Trophoblast cell (in vitro differentiated cells and primary cell): ENCODE measurements around the gene CPN2.

Experiments
- DNase-seq, 2 donors: peaks; one replicate each; pipeline ENCODE4 v3.0.0-alpha.2; 2016
- H2AFZ ChIP-seq: 2 replicates; pipeline ENCODE4 v1.6.1; 2013; ENCODE audit warnings: low read length, moderate library complexity, mild to moderate bottlenecking; ENCODE audit not compliant: insufficient read depth, poor library complexity
- H2AK5ac ChIP-seq: 2 replicates; pipeline ENCODE4 v1.6.1; 2013; ENCODE audit warnings: mild to moderate bottlenecking, low read length
- H2BK120ac ChIP-seq: 2 replicates; pipeline ENCODE4 v1.6.1; 2013; ENCODE audit warnings: low read length, mild to moderate bottlenecking, moderate library complexity; ENCODE audit not compliant: insufficient read depth, poor library complexity
- H2BK12ac ChIP-seq: 2 replicates; pipeline ENCODE4 v1.6.1; 2013; ENCODE audit warnings: mild to moderate bottlenecking, low read length, moderate library complexity
- H2BK5ac ChIP-seq: 2 replicates; pipeline ENCODE4 v1.6.1; 2013; ENCODE audit warnings: low read length, low read depth, moderate library complexity, mild to moderate bottlenecking; ENCODE audit not compliant: poor library complexity
- H3K14ac ChIP-seq: 2 replicates; pipeline ENCODE4 v1.6.1; 2013; ENCODE audit warnings: mild to moderate bottlenecking, low read length
- H3K18ac ChIP-seq: 2 replicates; pipeline ENCODE4 v1.6.1; 2013; ENCODE audit warnings: mild to moderate bottlenecking, low read length
- H3K23ac ChIP-seq: 2 replicates; pipeline ENCODE4 v1.6.1; 2013; ENCODE audit warnings: low read length
- H3K27ac ChIP-seq: 2 replicates; pipeline ENCODE4 v1.5.1; 2013; ENCODE audit warnings: low read depth, mild to moderate bottlenecking, inconsistent platforms, low read length, moderate library complexity
- H3K27me3 ChIP-seq: 2 replicates; pipeline ENCODE4 v1.6.1; 2013; ENCODE audit warnings: inconsistent platforms, mild to moderate bottlenecking, low read length, moderate library complexity; ENCODE audit not compliant: insufficient read depth
- H3K36me3 ChIP-seq, 2 experiments: 1 replicate in 1 of 2; 2 replicates in 1 of 2; pipeline ENCODE4 v1.6.1; 2013; ENCODE audit warnings: low read length in 2 of 2, mild to moderate bottlenecking in 2 of 2, moderate library complexity in 1 of 2; ENCODE audit not compliant: insufficient read depth in 2 of 2, control insufficient read depth in 1 of 2
- H3K4ac ChIP-seq: 2 replicates; pipeline ENCODE4 v1.6.1; 2013; ENCODE audit warnings: low read depth, mild to moderate bottlenecking, low read length, moderate library complexity
- H3K4me1 ChIP-seq, 2 experiments: 1 replicate in 1 of 2; 2 replicates in 1 of 2; pipeline ENCODE4 v1.6.1; 2013; ENCODE audit warnings: low read length in 2 of 2, mild to moderate bottlenecking in 2 of 2, moderate library complexity in 1 of 2; ENCODE audit not compliant: insufficient read depth in 2 of 2, control insufficient read depth in 1 of 2
- H3K4me2 ChIP-seq: 2 replicates; pipeline ENCODE4 v1.6.1; 2013; ENCODE audit warnings: inconsistent platforms, mild to moderate bottlenecking, low read length, moderate library complexity
- H3K4me3 ChIP-seq: 2 replicates; pipeline ENCODE4 v1.5.1; 2013; ENCODE audit warnings: mild to moderate bottlenecking, low read depth, low read length, inconsistent platforms
- H3K79me1 ChIP-seq: one replicate; pipeline ENCODE4 v1.6.1; 2013; ENCODE audit warnings: low read length
- H3K79me2 ChIP-seq: 2 replicates; pipeline ENCODE4 v1.6.1; 2013; ENCODE audit warnings: low read length, mild to moderate bottlenecking; ENCODE audit not compliant: control insufficient read depth, insufficient read depth, poor library complexity
- H3K9ac ChIP-seq: 2 replicates; pipeline ENCODE4 v1.6.1; 2013; ENCODE audit warnings: mild to moderate bottlenecking, low read length
- H3K9me3 ChIP-seq: 2 replicates; pipeline ENCODE4 v1.6.1; 2013; ENCODE audit warnings: low read depth, mild to moderate bottlenecking, control low read depth, inconsistent platforms, low read length; ENCODE audit not compliant: insufficient read depth
- H4K12ac ChIP-seq: 2 replicates; pipeline ENCODE4 v1.6.1; 2013; ENCODE audit warnings: low read depth, mild to moderate bottlenecking, low read length, moderate library complexity
- H4K8ac ChIP-seq: 2 replicates; pipeline ENCODE4 v1.6.1; 2013; ENCODE audit warnings: low read depth, mild to moderate bottlenecking, low read length, moderate library complexity
- H4K91ac ChIP-seq: one replicate; pipeline ENCODE4 v1.6.1; 2013; ENCODE audit warnings: low read depth, mild to moderate bottlenecking, low read length, moderate library complexity
- WGBS: extraction: QIAGEN DNeasy Blood & Tissue Kit; methylation state at CpG from one replicate; pipeline ENCODE4 v1.1.7; 2013; ENCODE audit warnings: missing lambda C conversion rate; ENCODE audit not compliant: insufficient read length, insufficient coverage; ENCODE audit errors: extremely low coverage; 5-methylcytosine and 5-hydroxymethylcytosine counted together

CPN2 gene

GRCh38 chr3:194350726-194351071 is 429 bp downstream of the CPN2 start:
- Histone ChIP-seq H4K8ac (no peak overlapping the region), H3K23ac (no peak overlapping the region)

GRCh38 chr3:194348354-194348753 is 2.8 kb downstream of the CPN2 start:
- Histone ChIP-seq H3K14ac (no peak overlapping the region), H3K79me1 (no peaks in the 10 kb centered on the region), H3K4me3 (no peak overlapping the region), H3K27ac (no peak overlapping the region), H3K27me3 (no peaks in the 10 kb centered on the region), H4K8ac (no peak overlapping the region), H2AFZ (no peak overlapping the region), H3K23ac (no peak overlapping the region), H3K9me3 (peaks cover 4% of the 10 kb centered on the region), H2BK120ac (no peak overlapping the region), H3K4me1 (no peaks in the 10 kb centered on the region), H4K91ac (no peak overlapping the region), H3K4me2 (no peak overlapping the region), H4K12ac (no peak overlapping the region), H2BK12ac (no peak overlapping the region), H3K4ac (no peak overlapping the region), H2BK5ac (no peak overlapping the region), H2AK5ac (no peak overlapping the region), H3K79me2 (peaks cover 2% of the 10 kb centered on the region), H3K18ac (no peak overlapping the region), H3K36me3 (no peaks in the 10 kb centered on the region), H3K9ac (no peak overlapping the region)
- no CpG with 5 or more reads among the region's 6 CpGs for whole genome bisulfite sequencing
- DNase-seq = no peak

More at GRCh38 chr3:194350726-194351071, 429 bp downstream of the CPN2 start:
- Histone ChIP-seq H3K36me3 (no peaks in the 10 kb centered on the region), H2AK5ac (no peak overlapping the region), H3K27me3 (no peaks in the 10 kb centered on the region), H3K9ac (no peak overlapping the region), H3K4me2 (no peak overlapping the region), H3K4ac (no peak overlapping the region), H2BK120ac (no peak overlapping the region), H3K79me2 (peaks cover 2% of the 10 kb centered on the region), H2BK12ac (no peak overlapping the region), H3K79me1 (no peaks in the 10 kb centered on the region), H3K4me3 (no peak overlapping the region), H3K27ac (no peak overlapping the region), H2AFZ (no peak overlapping the region), H3K18ac (no peak overlapping the region), H3K9me3 (peaks cover 5% of the 10 kb centered on the region), H3K4me1 (no peaks in the 10 kb centered on the region), H2BK5ac (no peak overlapping the region), H4K12ac (no peak overlapping the region), H4K91ac (no peak overlapping the region), H3K14ac (no peak overlapping the region)
- no peak for DNase-seq
- WGBS = no CpG with 5 or more reads among the region's 3 CpGs

GRCh38 chr3:194346621-194347020 is 4.5 kb downstream of the CPN2 start:
- H3K4me2 ChIP-seq = no peak overlapping the region
- no peak overlapping the region for H4K8ac ChIP-seq
- H3K27me3 ChIP-seq = no peaks in the 10 kb centered on the region
- H2AK5ac ChIP-seq = no peak overlapping the region
- peaks cover 2% of the 10 kb centered on the region for H3K79me2 ChIP-seq
- H2AFZ ChIP-seq = no peak overlapping the region
- no peak overlapping the region for H2BK120ac ChIP-seq
- H3K18ac ChIP-seq = no peak overlapping the region
- no peak overlapping the region for H3K23ac ChIP-seq
- no peaks in the 10 kb centered on the region for H3K36me3 ChIP-seq
- H3K4me1 ChIP-seq = no peaks in the 10 kb centered on the region
- H3K14ac ChIP-seq = no peak overlapping the region
- no CpG with 5 or more reads among the region's 5 CpGs for WGBS
- DNase-seq = no peak
- no peak overlapping the region for H4K12ac ChIP-seq
- H3K4me3 ChIP-seq = no peak overlapping the region
- no peaks in the 10 kb centered on the region for H3K79me1 ChIP-seq
- no peaks in the 10 kb centered on the region for H3K9me3 ChIP-seq
- no peak overlapping the region for H2BK5ac ChIP-seq
- no peak overlapping the region for H3K4ac ChIP-seq
- no peak overlapping the region for H4K91ac ChIP-seq
- no peak overlapping the region for H3K27ac ChIP-seq
- no peak overlapping the region for H3K9ac ChIP-seq
- H2BK12ac ChIP-seq = no peak overlapping the region

GRCh38 chr3:194346035-194346434 is 5.1 kb downstream of the CPN2 start:
- no peak overlapping the region for H3K18ac ChIP-seq
- peaks cover 2% of the 10 kb centered on the region for H3K79me2 ChIP-seq
- H3K36me3 ChIP-seq = no peaks in the 10 kb centered on the region
- H3K14ac ChIP-seq = no peak overlapping the region
- H3K9ac ChIP-seq = no peak overlapping the region
- H3K79me1 ChIP-seq = no peaks in the 10 kb centered on the region
- no peak for DNase-seq
- no peak overlapping the region for H3K4ac ChIP-seq
- no peak overlapping the region for H3K27ac ChIP-seq
- no peak overlapping the region for H4K8ac ChIP-seq
- H4K12ac ChIP-seq = no peak overlapping the region
- no peaks in the 10 kb centered on the region for H3K4me1 ChIP-seq
- no peak overlapping the region for H2BK12ac ChIP-seq
- H2BK5ac ChIP-seq = no peak overlapping the region
- no peak overlapping the region for H2AFZ ChIP-seq
- no peak overlapping the region for H3K4me3 ChIP-seq
- H3K4me2 ChIP-seq = no peak overlapping the region
- H4K91ac ChIP-seq = no peak overlapping the region
- no peaks in the 10 kb centered on the region for H3K9me3 ChIP-seq
- WGBS = no CpG with 5 or more reads among the region's 9 CpGs
- H3K23ac ChIP-seq = no peak overlapping the region
- H3K27me3 ChIP-seq = no peaks in the 10 kb centered on the region
- no peak overlapping the region for H2AK5ac ChIP-seq
- H2BK120ac ChIP-seq = no peak overlapping the region
